ENCODE data around the gene UBAC2.

Gene UBAC2

DNA sequence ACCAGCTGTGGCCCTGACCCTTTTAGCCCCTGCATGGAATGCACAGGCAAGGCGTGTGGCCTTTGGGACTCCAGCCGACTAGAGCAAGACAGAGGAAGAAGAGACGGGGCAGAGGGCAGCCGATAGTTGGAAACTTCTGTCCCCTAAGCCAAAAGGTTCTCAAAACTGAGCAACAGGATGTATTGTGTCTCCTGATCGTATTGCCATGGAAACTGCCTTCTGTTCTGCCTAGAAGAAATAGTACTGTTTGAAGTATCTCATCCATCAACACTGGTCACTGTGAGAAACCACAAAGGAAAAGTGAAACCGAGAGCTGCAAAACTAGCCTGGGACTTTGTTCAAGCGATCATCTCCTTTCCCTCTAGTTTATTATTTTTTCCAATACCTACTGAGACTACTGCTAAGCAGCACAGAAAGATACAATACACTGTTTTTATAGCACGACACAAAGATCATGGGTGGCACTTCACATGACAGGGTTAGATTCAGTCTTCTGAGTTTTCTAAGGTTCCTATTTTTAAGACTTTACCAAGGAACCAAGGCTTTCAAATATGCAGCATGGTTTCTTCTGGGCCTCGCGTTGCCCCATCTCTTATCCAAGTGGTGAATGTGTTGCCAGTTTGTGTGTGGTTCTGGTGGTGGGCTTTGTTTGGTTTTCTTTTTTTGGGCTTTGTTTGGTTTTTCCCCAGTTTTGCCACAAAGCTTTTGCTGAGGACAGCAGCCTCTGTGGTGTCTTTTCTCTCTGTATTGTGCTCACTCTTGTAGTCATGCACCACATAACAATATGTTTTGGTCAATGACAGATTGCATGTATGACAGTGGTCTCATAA is 155.8 kb downstream of the UBAC2 start:
- DNase-seq (ENCODE audit: low read depth): peak; percentile 38
- Histone ChIP-seq H3K27me3 (replicated peaks; ENCODE audit: control insufficient read depth, insufficient read depth, low read length) (no peaks in the 10 kb centered on the region), H3K4me1 (ENCODE audit: control insufficient read depth, insufficient read depth, low read length) (peaks cover 16% of the 10 kb centered on the region), H3K9me3 (ENCODE audit: control insufficient read depth, low read length) (no peaks in the 10 kb centered on the region), H3K9ac (ENCODE audit: low read length) (no peak overlapping the region), H3K4me3 (ENCODE audit: low read length) (peak overlapping the region; percentile 62), H3K36me3 (ENCODE audit: control insufficient read depth, insufficient read depth, low read length, severe bottlenecking) (peaks cover 32% of the 10 kb centered on the region)

DNA sequence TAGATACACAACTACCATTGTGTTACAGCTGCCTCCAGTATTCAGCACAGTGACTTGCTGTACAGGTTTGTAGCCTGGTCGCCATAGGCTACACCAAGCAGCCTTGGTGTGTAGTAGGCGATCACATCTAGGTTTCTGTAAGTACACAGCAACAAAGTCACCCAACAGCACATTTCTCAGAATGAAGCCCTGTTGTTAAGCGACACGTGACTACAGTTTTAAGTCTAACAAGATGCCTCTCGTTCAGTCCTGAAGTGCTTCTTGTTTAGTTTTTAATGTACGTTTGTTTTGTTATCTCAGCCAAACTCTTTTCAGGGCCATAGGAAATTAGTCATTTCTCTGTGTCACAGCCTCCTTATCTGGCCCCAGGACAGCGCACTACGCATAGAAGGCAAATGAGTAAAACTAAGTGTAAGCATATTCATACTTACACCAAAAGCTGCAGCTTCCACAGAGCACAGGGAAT is 156.5 kb downstream of the UBAC2 start:
- Histone ChIP-seq H3K9ac (ENCODE audit: low read length) (no peak overlapping the region), H3K9me3 (ENCODE audit: control insufficient read depth, low read length) (no peaks in the 10 kb centered on the region), H3K36me3 (ENCODE audit: control insufficient read depth, insufficient read depth, low read length, severe bottlenecking) (peaks cover 33% of the 10 kb centered on the region), H3K4me1 (ENCODE audit: control insufficient read depth, insufficient read depth, low read length) (peaks cover 16% of the 10 kb centered on the region), H3K4me3 (ENCODE audit: low read length) (no peak overlapping the region), H3K27me3 (replicated peaks; ENCODE audit: control insufficient read depth, insufficient read depth, low read length) (no peaks in the 10 kb centered on the region)
- peak; percentile 53 for DNase-seq (ENCODE audit: low read depth)

DNA sequence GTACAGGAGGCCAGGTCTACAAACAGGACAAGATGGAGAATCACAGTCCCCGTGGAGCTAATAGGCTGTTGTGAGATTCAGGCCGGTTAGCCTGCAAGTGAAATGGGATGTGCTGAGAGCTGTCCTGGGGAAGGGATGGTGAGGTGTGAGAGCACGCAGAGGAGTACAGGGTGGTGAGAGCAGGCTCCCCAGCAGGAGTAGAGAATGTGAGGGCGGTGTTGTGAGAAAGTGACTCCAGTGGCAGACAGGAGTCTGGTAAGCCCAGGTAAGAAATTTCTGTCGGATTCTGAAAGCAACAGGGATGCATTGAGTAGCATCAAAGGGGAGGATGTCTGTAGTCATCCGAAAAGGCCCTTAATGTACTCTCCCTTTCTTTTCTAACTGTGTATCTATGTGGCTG is 157.3 kb downstream of the UBAC2 start:
- H3K9me3 ChIP-seq (ENCODE audit: control insufficient read depth, low read length): no peaks in the 10 kb centered on the region
- DNase-seq (ENCODE audit: low read depth): no peak
- H3K4me3 ChIP-seq (ENCODE audit: low read length): no peak overlapping the region
- H3K4me1 ChIP-seq (ENCODE audit: control insufficient read depth, insufficient read depth, low read length): peaks cover 16% of the 10 kb centered on the region
- H3K36me3 ChIP-seq (ENCODE audit: control insufficient read depth, insufficient read depth, low read length, severe bottlenecking): peaks cover 33% of the 10 kb centered on the region
- H3K9ac ChIP-seq (ENCODE audit: low read length): no peak overlapping the region
- H3K27me3 ChIP-seq (replicated peaks; ENCODE audit: control insufficient read depth, insufficient read depth, low read length): no peaks in the 10 kb centered on the region

DNA sequence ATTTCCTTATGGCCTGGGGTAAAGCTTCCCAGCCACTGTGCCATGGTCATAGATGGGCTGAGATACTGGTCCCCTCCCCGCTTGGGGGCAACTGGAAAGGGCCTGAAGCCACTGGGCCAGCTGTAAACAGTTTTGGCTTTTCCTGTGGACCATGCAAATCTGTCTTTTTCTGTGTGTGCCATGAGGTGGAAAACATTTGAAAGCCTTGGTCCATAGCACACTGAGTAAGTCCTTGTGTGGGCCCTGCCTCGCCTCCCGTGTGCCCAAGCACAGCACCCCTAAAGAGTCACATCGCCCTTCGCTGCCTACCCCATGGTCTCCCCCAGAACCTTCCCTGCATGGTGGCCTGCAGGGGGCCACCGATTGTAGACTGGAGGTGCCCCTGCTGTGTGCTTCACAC is 158.9 kb downstream of the UBAC2 start:
- peaks cover 34% of the 10 kb centered on the region for H3K36me3 ChIP-seq (ENCODE audit: control insufficient read depth, insufficient read depth, low read length, severe bottlenecking)
- H3K27me3 ChIP-seq (replicated peaks; ENCODE audit: control insufficient read depth, insufficient read depth, low read length): no peaks in the 10 kb centered on the region
- no peaks in the 10 kb centered on the region for H3K9me3 ChIP-seq (ENCODE audit: control insufficient read depth, low read length)
- peaks cover 16% of the 10 kb centered on the region for H3K4me1 ChIP-seq (ENCODE audit: control insufficient read depth, insufficient read depth, low read length)
- no peak for DNase-seq (ENCODE audit: low read depth)
- H3K9ac ChIP-seq (ENCODE audit: low read length): no peak overlapping the region
- H3K4me3 ChIP-seq (ENCODE audit: low read length): no peak overlapping the region

DNA sequence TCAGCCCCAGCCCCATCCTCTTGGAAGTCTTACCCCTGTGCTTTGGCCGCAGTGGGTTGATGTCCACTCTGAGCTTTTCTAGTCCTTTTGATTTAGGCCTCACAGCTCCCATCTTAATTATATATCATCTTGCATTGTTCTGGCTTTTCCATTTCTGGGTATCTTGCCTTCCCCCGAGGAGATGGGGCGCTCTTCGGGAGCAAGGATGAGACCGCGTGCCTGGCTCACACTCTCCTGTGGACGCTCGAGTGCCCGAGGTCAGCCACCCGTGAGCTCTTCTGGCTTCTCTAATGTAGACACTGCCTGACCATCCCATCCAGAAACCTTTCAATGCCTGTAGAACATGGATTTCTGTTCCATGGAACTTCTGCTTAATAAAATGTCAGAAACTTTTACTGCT is 160.0 kb downstream of the UBAC2 start:
- no peak overlapping the region for H3K9ac ChIP-seq (ENCODE audit: low read length)
- peaks cover 26% of the 10 kb centered on the region for H3K36me3 ChIP-seq (ENCODE audit: control insufficient read depth, insufficient read depth, low read length, severe bottlenecking)
- H3K4me1 ChIP-seq (ENCODE audit: control insufficient read depth, insufficient read depth, low read length): peaks cover 16% of the 10 kb centered on the region
- H3K4me3 ChIP-seq (ENCODE audit: low read length): no peak overlapping the region
- no peak for DNase-seq (ENCODE audit: low read depth)
- no peaks in the 10 kb centered on the region for H3K27me3 ChIP-seq (replicated peaks; ENCODE audit: control insufficient read depth, insufficient read depth, low read length)
- H3K9me3 ChIP-seq (ENCODE audit: control insufficient read depth, low read length): no peaks in the 10 kb centered on the region

DNA sequence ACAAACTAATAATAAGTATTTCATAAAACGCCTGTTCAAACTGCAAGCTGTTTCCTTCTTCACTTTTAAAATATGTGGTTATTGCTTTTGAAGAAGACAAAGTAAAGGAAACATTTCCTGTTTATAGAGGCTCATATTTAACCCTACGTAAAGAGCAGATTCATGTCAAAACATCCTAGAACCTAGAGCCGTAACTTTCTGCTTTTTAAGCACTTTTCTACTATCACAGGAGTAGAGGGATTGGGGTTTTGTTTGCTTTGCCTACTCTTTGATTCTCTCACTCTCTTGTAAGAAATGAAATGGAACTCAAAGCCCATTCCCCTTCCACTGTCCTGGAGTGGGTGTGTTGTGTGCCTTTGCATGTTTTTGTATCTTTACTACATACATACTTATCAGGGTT is 160.5 kb downstream of the UBAC2 start:
- Histone ChIP-seq H3K4me3 (ENCODE audit: low read length) (no peak overlapping the region), H3K9me3 (ENCODE audit: control insufficient read depth, low read length) (no peaks in the 10 kb centered on the region), H3K36me3 (ENCODE audit: control insufficient read depth, insufficient read depth, low read length, severe bottlenecking) (peaks cover 23% of the 10 kb centered on the region), H3K9ac (ENCODE audit: low read length) (no peak overlapping the region), H3K27me3 (replicated peaks; ENCODE audit: control insufficient read depth, insufficient read depth, low read length) (no peaks in the 10 kb centered on the region), H3K4me1 (ENCODE audit: control insufficient read depth, insufficient read depth, low read length) (peaks cover 11% of the 10 kb centered on the region)
- no peak for DNase-seq (ENCODE audit: low read depth)

DNA sequence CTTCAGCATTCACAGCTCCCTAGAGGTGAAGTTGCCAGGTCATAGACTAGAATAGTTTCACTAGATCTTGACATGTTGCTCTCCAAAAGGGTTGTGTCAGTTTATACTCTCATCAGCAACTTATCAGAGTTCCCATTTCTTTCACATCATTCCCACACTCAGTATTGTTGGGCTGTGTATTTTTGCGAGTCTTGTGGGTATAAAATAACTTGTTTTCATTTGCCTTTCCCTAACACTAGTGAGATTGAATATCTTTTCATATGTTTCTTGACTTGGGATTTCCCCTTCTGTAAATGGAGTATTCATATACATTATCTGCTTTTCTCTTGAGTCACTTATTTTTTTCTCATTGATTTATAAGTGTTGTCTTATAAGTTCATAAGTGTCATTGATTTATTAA is 161.7 kb downstream of the UBAC2 start:
- DNase-seq (ENCODE audit: low read depth): no peak
- Histone ChIP-seq H3K4me1 (ENCODE audit: control insufficient read depth, insufficient read depth, low read length) (no peaks in the 10 kb centered on the region), H3K4me3 (ENCODE audit: low read length) (no peak overlapping the region)

DNA sequence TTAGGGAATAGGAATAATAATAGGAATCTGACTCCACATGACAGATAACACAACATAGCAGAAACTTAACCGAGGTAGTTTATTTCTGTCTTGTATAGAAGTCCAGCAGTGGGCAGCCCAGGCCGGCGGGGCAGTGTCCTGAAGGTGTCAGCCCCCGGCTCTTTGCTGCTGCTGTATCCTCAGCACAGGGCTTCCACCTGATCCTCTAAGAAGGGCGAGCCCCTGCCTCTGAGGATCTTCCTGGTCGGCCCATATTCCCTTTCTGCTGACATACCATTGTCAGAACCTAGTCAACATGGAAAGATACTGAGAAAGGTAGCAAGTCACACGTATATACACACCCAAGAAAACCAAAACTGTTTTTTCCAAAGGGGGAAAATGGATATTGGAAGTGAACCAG is 162.7 kb downstream of the UBAC2 start:
- no peaks in the 10 kb centered on the region for H3K9me3 ChIP-seq (ENCODE audit: control insufficient read depth, low read length)
- DNase-seq (ENCODE audit: low read depth): no peak
- H3K4me1 ChIP-seq (ENCODE audit: control insufficient read depth, insufficient read depth, low read length): no peaks in the 10 kb centered on the region
- no peaks in the 10 kb centered on the region for H3K27me3 ChIP-seq (replicated peaks; ENCODE audit: control insufficient read depth, insufficient read depth, low read length)
- no peak overlapping the region for H3K9ac ChIP-seq (ENCODE audit: low read length)
- peaks cover 32% of the 10 kb centered on the region for H3K36me3 ChIP-seq (ENCODE audit: control insufficient read depth, insufficient read depth, low read length, severe bottlenecking)
- no peak overlapping the region for H3K4me3 ChIP-seq (ENCODE audit: low read length)

More for the DNA sequence above, 161.7 kb downstream of the UBAC2 start:
- no peaks in the 10 kb centered on the region for H3K27me3 ChIP-seq (replicated peaks; ENCODE audit: control insufficient read depth, insufficient read depth, low read length)
- H3K36me3 ChIP-seq (ENCODE audit: control insufficient read depth, insufficient read depth, low read length, severe bottlenecking): peaks cover 22% of the 10 kb centered on the region
- no peaks in the 10 kb centered on the region for H3K9me3 ChIP-seq (ENCODE audit: control insufficient read depth, low read length)
- H3K9ac ChIP-seq (ENCODE audit: low read length): no peak overlapping the region

DNA sequence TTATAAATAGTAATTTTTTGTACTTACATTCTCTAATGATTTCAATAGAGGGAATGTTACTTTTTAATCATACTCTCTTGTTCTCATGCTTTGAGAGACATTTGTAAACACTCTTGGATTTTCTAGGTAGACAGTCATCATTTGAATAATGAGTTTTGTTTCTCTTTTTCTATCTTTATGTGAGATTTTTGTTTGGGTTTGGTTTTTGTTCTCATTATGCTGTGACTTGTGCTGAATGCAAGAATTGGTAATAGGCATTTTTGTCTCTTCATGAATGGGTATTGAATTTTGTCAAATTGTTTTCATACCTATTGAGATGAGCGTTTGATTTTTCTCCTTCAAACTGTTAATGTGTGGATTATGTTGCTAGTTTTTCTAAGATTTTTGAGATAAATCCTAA is 163.3 kb downstream of the UBAC2 start:
- Histone ChIP-seq H3K9ac (ENCODE audit: low read length) (no peak overlapping the region), H3K9me3 (ENCODE audit: control insufficient read depth, low read length) (no peaks in the 10 kb centered on the region), H3K4me1 (ENCODE audit: control insufficient read depth, insufficient read depth, low read length) (no peaks in the 10 kb centered on the region), H3K36me3 (ENCODE audit: control insufficient read depth, insufficient read depth, low read length, severe bottlenecking) (peaks cover 29% of the 10 kb centered on the region), H3K4me3 (ENCODE audit: low read length) (no peak overlapping the region), H3K27me3 (replicated peaks; ENCODE audit: control insufficient read depth, insufficient read depth, low read length) (no peaks in the 10 kb centered on the region)
- DNase-seq (ENCODE audit: low read depth): no peak

DNA sequence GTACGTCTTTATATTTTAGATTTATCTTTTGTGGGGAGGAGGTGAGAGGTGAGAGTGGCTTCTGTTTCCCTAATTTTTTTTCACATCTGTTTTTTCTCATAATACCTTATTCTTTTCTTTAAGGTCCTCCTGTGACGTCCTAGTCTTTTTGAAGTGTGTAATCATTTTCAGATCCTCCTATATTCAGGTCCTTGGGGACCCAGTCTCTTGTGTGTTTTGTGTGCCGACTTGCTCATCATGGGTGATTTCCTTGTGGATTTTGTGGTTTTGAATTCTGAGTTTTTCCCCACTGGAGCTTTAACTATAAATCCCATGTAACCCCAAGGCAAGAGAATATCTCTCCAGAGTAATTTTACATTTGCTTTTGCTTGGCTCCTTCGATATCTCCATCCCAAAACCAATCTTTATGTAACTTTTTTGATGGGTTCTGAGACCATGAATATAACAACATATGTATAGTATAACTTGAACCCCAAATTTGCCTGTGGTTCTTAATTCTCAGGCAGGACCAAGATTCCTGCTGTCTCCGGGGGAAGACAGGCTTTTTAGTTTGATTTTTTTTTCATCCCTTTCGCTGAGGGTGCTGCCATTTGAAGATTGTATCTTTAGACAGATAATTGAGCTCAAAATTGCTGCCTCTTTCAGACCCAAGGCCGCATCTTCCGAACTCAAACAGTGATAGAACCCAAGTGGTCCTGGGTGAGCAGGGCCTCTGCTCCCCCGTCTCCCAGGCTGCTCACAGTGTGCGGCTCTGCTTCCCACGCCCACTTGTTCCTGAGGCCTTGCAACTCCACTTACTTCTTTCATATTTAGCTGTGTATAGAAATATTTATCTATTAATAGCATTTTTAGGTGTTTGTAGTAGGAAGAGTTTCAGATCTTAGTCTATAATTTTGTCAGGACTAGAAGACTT is 165.7 kb downstream of the UBAC2 start:
- DNase-seq (ENCODE audit: low read depth): no peak
- H3K27me3 ChIP-seq (replicated peaks; ENCODE audit: control insufficient read depth, insufficient read depth, low read length): no peaks in the 10 kb centered on the region
- H3K9ac ChIP-seq (ENCODE audit: low read length): no peak overlapping the region
- no peaks in the 10 kb centered on the region for H3K9me3 ChIP-seq (ENCODE audit: control insufficient read depth, low read length)
- H3K4me3 ChIP-seq (ENCODE audit: low read length): no peak overlapping the region
- peaks cover 39% of the 10 kb centered on the region for H3K36me3 ChIP-seq (ENCODE audit: control insufficient read depth, insufficient read depth, low read length, severe bottlenecking)
- no peaks in the 10 kb centered on the region for H3K4me1 ChIP-seq (ENCODE audit: control insufficient read depth, insufficient read depth, low read length)

DNA sequence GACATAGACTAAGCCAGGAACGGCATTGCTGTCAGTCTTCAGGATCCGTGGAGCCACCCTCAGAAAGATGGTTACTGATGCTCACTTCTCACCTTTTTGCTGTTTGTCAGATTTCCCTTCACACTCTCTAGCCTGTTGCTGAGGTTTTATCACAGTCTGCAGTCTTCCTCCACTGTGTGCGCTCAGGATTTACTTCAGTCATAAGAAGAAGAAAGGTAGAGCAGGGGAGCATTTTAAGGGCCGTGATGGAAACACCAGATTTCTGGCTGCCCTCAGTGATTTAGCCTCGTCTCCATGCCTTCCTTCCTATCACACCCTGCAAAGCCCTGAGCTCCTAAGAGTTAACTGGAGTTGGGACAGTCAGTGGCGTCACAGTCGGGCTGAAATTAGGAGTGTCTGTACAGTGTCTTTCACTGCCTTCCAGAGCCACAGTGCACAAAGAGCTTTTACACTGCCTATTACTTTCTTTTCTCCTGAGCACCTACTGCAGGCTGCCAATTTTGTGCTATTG is 166.5 kb downstream of the UBAC2 start:
- H3K9ac ChIP-seq (ENCODE audit: low read length): no peak overlapping the region
- H3K9me3 ChIP-seq (ENCODE audit: control insufficient read depth, low read length): no peaks in the 10 kb centered on the region
- no peak overlapping the region for H3K4me3 ChIP-seq (ENCODE audit: low read length)
- peaks cover 41% of the 10 kb centered on the region for H3K36me3 ChIP-seq (ENCODE audit: control insufficient read depth, insufficient read depth, low read length, severe bottlenecking)
- DNase-seq (ENCODE audit: low read depth): no peak
- no peaks in the 10 kb centered on the region for H3K4me1 ChIP-seq (ENCODE audit: control insufficient read depth, insufficient read depth, low read length)
- no peaks in the 10 kb centered on the region for H3K27me3 ChIP-seq (replicated peaks; ENCODE audit: control insufficient read depth, insufficient read depth, low read length)

Data from adipocyte (in vitro differentiated cells).